ENCODE results near the gene RPSA.

GRCh38 chr3:39449796-39450195 lies 43.3 kb downstream of the RPSA start:
- TF ChIP-seq POLR2AphosphoS5 (IDR thresholded peaks at IDR 0.05) (no peak), CTCF (IDR thresholded peaks at IDR 0.05) (no peak), POLR2A (IDR thresholded peaks at IDR 0.05) (no peak)

Measured in gastroesophageal sphincter (tissue), 3 donors.